HepG2 (cell line): ENCODE measurements around the gene SKIDA1. TPM values are rescaled to one million over a fixed set of nuclear protein-coding genes. Genes with fewer than 3 reads are reported as not detected.

Source experiments
- ELF3 ChIP-seq: IDR thresholded peaks from 2 replicates; pipeline ENCODE4 v1.6.1; 2016; ENCODE audit warnings: missing genetic modification reagents, missing compliant biosample characterization
- ELK4 ChIP-seq: sonication (generic); formaldehyde crosslinking; IDR thresholded peaks from 2 replicates; pipeline ENCODE4 v1.9.0; 2021; ENCODE audit warnings: missing genetic modification reagents, borderline replicate concordance
- FOXO4 ChIP-seq: sonication (generic); formaldehyde crosslinking; conservative IDR thresholded peaks from 2 replicates; pipeline ENCODE4 v1.8.1; 2023; ENCODE audit warnings: missing genetic modification reagents
- HOXA7 ChIP-seq: sonication (generic); formaldehyde crosslinking; IDR thresholded peaks from 2 replicates; pipeline ENCODE4 v1.8.1; 2022; ENCODE audit warnings: mild to moderate bottlenecking, missing genetic modification reagents, moderate library complexity
- KLF11 ChIP-seq: IDR thresholded peaks from 2 replicates; pipeline ENCODE4 v1.6.1; 2016; ENCODE audit warnings: missing compliant biosample characterization
- MED1 ChIP-seq: sonication (generic); formaldehyde crosslinking; IDR thresholded peaks from 2 replicates; pipeline ENCODE4 v1.4.0; 2020; ENCODE audit warnings: missing genetic modification reagents
- MIER2 ChIP-seq: IDR thresholded peaks from 2 replicates; pipeline ENCODE4 v1.6.1; 2016; ENCODE audit warnings: missing biosample characterization, missing genetic modification reagents
- MXI1 ChIP-seq: IDR thresholded peaks from 3 replicates; pipeline ENCODE4 v1.6.1; 2012; ENCODE audit warnings: low read depth, low read length, inconsistent platforms, borderline replicate concordance
- NFIB ChIP-seq: sonication (generic); formaldehyde crosslinking; IDR thresholded peaks from 2 replicates; pipeline ENCODE4 v1.9.0; 2021; ENCODE audit warnings: missing genetic modification reagents, mild to moderate bottlenecking, borderline replicate concordance
- SATB2 ChIP-seq: sonication (generic); formaldehyde crosslinking; IDR thresholded peaks from 2 replicates; pipeline ENCODE4 v1.5.0; 2020; ENCODE audit warnings: missing genetic modification reagents
- STAT6 ChIP-seq: sonication (generic); formaldehyde crosslinking; IDR thresholded peaks from 2 replicates; pipeline ENCODE4 v1.4.0; 2020; ENCODE audit warnings: missing genetic modification reagents, mild to moderate bottlenecking, borderline replicate concordance
- TSC22D2 ChIP-seq: sonication (generic); formaldehyde crosslinking; IDR thresholded peaks from 2 replicates; pipeline ENCODE4 v1.5.1; 2020; ENCODE audit warnings: missing genetic modification reagents, mild to moderate bottlenecking, borderline replicate concordance
- ZNF235 ChIP-seq: sonication (generic); formaldehyde crosslinking; IDR thresholded peaks from 2 replicates; pipeline ENCODE4 v1.8.1; 2023; ENCODE audit warnings: mild to moderate bottlenecking, missing genetic modification reagents, borderline replicate concordance
- ZNF253 ChIP-seq: sonication (generic); formaldehyde crosslinking; IDR thresholded peaks from 2 replicates; pipeline ENCODE4 v1.8.0; 2022; ENCODE audit warnings: mild to moderate bottlenecking, missing genetic modification reagents, borderline replicate concordance
- ZNF264 ChIP-seq: sonication (generic); formaldehyde crosslinking; IDR thresholded peaks from 2 replicates; pipeline ENCODE4 v1.4.0; 2020; ENCODE audit warnings: missing genetic modification reagents
- ZNF274 ChIP-seq: sonication (generic); formaldehyde crosslinking; IDR thresholded peaks from 2 replicates; pipeline ENCODE4 v1.5.1; 2020; ENCODE audit warnings: mild to moderate bottlenecking, missing genetic modification reagents
- ZNF451 ChIP-seq: sonication (generic); formaldehyde crosslinking; IDR thresholded peaks from 2 replicates; pipeline ENCODE4 v1.5.0; 2020; ENCODE audit warnings: mild to moderate bottlenecking, missing genetic modification reagents
- ZNF503 ChIP-seq: sonication (generic); formaldehyde crosslinking; IDR thresholded peaks from 2 replicates; pipeline ENCODE4 v1.4.0; 2020; ENCODE audit warnings: missing genetic modification reagents
- ZNF761 ChIP-seq: sonication (generic); formaldehyde crosslinking; conservative IDR thresholded peaks from 2 replicates; pipeline ENCODE4 v1.4.0; 2020; ENCODE audit warnings: mild to moderate bottlenecking, missing genetic modification reagents
- polyA plus RNA-seq, 8 experiments: library from polyadenylated mRNA; depleted of rRNA in 3 of 8; stranded (reverse) in 7 of 8; unstranded in 1 of 8; fragments of >200 nt; fragmentation: Illumina TruSeq in 4 of 8; extraction: Trizol in 4 of 8; gene quantifications; 2 replicates each; pipeline versions ENCODE4 v1.2.1 to v1.2.3, GENCODE V29; 2011 to 2016; ENCODE audit warnings: low read depth in 4 of 8, missing spikeins in 1 of 8, mixed read lengths in 1 of 8; ENCODE audit not compliant: insufficient read depth in 1 of 8
- total RNA-seq, 5 experiments: library from RNA; depleted of rRNA; stranded (reverse); fragments of >200 nt; fragmentation: Illumina TruSeq; extraction: Trizol; gene quantifications; 2 replicates each; pipeline ENCODE4 v1.2.3, GENCODE V29; 2016; ENCODE audit warnings: low read depth in 1 of 5

The SKIDA1 gene
- total and polyA plus RNA-seq, 2 of the 13 experiments (the other 11 are each of a cell fraction or from before 2014, with no cell fraction given) = 0.73 to 1.5 TPM

GRCh38 chr10:21494191-21495001, 31.1 kb downstream of the SKIDA1 start (continued):
- TF ChIP-seq STAT6 (CRISPR knock-in tag) (no peak), ZNF503 (CRISPR knock-in tag) (no peak; the same call in 1 of the 2 replicates), MED1 (CRISPR knock-in tag) (0 out of 2 replicates have a peak, but pooled peaks have one; percentile 32), ZNF253 (CRISPR knock-in tag) (no peak), HOXA7 (CRISPR knock-in tag) (no peak), TSC22D2 (CRISPR knock-in tag) (no peak), SATB2 (no peak), ZNF274 (CRISPR knock-in tag) (no peak), MXI1 (no peak), ZNF264 (CRISPR knock-in tag) (no peak), KLF11 (CRISPR knock-in tag) (no peak), MIER2 (peak; percentile 42; the same call in 1 of the 2 replicates), ZNF761 (CRISPR knock-in tag) (no peak), ZNF451 (CRISPR knock-in tag) (peak; percentile 76), NFIB (CRISPR knock-in tag) (no peak), ELK4 (CRISPR knock-in tag) (0 out of 2 replicates have a peak, but pooled peaks have one; percentile 20), ZNF235 (CRISPR knock-in tag) (no peak; the same call in 1 of the 2 replicates), ELF3 (0 out of 2 replicates have a peak, but pooled peaks have one; percentile 15), FOXO4 (no peak)
